ENCODE results near the gene LRRTM1.

The LRRTM1 gene

DNA sequence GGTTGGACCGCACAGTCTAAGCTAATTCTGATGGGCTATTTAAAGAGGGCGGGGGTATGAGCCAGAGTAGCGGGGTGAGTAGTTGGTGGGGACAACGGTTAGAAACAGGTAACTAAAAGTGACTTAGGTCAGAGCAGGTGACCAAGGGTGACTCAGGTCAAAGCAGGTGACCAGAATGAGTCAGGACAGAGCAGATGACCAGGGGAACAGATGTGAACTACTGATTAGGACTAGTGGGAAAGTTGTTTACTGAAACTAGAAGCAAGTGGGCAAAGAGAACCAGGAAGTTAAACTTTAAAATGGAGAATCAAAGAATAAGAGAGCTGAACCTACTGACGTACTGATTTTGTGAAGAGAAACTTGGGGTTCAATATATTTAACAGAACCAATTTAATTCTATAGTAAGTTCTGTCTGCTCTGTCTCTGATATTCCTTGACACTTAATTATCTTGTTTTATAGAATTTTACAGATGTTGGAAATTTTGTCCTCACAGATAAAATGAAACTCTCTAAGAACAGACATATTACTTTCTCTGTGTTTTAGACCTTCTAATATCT is 7.8 kb upstream of the LRRTM1 start:
- DNase-seq = no peak
- Histone ChIP-seq H3K79me2 (ENCODE audit: insufficient read depth, low read length) (no peaks in the 10 kb centered on the region), H3K36me3 (ENCODE audit: insufficient read depth, low read length) (no peaks in the 10 kb centered on the region), H3K4me1 (ENCODE audit: insufficient read depth, low read length) (no peaks in the 10 kb centered on the region), H3K4me3 (ENCODE audit: low read depth in 1 of 2, low read length in 2 of 2) (no peak overlapping the region), H3K27ac (ENCODE audit: low read length) (no peak overlapping the region), H3K9me3 (ENCODE audit: insufficient read depth, low read length, severe bottlenecking) (no peaks in the 10 kb centered on the region), H3K4me2 (ENCODE audit: insufficient read depth, low read length) (no peak overlapping the region), H3K27me3 (ENCODE audit: insufficient read depth, low read length, poor library complexity) (no peaks in the 10 kb centered on the region), H4K20me1 (ENCODE audit: insufficient read depth, low read length) (no peaks in the 10 kb centered on the region), H3K9ac (ENCODE audit: low read depth, low read length) (no peak overlapping the region), H2AFZ (ENCODE audit: low read depth, low read length) (no peak overlapping the region)
- no peak for ATAC-seq (ENCODE audit: insufficient read depth, low read depth)
- no peak for TF ChIP-seq EZH2 (IDR thresholded peaks at IDR 0.05; ENCODE audit: borderline replicate concordance, low read depth, low read length, severe bottlenecking)
- TF ChIP-seq, protein P1, sequence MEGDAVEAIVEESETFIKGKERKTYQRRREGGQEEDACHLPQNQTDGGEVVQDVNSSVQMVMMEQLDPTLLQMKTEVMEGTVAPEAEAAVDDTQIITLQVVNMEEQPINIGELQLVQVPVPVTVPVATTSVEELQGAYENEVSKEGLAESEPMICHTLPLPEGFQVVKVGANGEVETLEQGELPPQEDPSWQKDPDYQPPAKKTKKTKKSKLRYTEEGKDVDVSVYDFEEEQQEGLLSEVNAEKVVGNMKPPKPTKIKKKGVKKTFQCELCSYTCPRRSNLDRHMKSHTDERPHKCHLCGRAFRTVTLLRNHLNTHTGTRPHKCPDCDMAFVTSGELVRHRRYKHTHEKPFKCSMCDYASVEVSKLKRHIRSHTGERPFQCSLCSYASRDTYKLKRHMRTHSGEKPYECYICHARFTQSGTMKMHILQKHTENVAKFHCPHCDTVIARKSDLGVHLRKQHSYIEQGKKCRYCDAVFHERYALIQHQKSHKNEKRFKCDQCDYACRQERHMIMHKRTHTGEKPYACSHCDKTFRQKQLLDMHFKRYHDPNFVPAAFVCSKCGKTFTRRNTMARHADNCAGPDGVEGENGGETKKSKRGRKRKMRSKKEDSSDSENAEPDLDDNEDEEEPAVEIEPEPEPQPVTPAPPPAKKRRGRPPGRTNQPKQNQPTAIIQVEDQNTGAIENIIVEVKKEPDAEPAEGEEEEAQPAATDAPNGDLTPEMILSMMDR (IDR thresholded peaks at IDR 0.05; ENCODE audit: borderline replicate concordance, extremely low read depth, low read length, poor library complexity, severe bottlenecking) = no peak

DNA sequence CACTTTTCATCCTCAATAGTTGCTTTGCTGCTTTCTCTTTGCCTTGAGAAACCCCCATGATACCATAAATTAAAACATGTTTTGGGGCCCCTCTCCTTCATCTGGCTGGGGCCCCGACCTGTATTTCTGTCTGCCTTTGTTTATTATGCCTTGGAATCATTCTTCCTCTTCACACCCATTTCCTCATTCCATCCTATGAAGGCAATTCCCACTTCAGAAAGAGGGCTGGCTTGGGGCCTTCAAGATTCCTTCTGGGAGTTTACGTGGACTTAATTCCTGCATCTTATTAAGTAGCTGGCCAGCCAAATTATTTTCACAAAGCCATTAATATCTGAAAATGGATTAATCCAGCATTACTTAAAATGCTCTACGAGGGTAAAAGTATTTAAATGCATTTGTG is 6.8 kb upstream of the LRRTM1 start:
- Histone ChIP-seq H3K36me3 (ENCODE audit: insufficient read depth, low read length) (no peaks in the 10 kb centered on the region), H3K4me3 (ENCODE audit: low read depth in 1 of 2, low read length in 2 of 2) (no peak overlapping the region), H3K4me1 (ENCODE audit: insufficient read depth, low read length) (no peaks in the 10 kb centered on the region), H3K27ac (ENCODE audit: low read length) (no peak overlapping the region), H4K20me1 (ENCODE audit: insufficient read depth, low read length) (no peaks in the 10 kb centered on the region), H3K79me2 (ENCODE audit: insufficient read depth, low read length) (no peaks in the 10 kb centered on the region), H3K9ac (ENCODE audit: low read depth, low read length) (no peak overlapping the region), H3K27me3 (ENCODE audit: insufficient read depth, low read length, poor library complexity) (no peaks in the 10 kb centered on the region), H3K4me2 (ENCODE audit: insufficient read depth, low read length) (no peak overlapping the region), H3K9me3 (ENCODE audit: insufficient read depth, low read length, severe bottlenecking) (no peaks in the 10 kb centered on the region), H2AFZ (ENCODE audit: low read depth, low read length) (no peak overlapping the region)
- no peak for ATAC-seq (ENCODE audit: insufficient read depth, low read depth)
- DNase-seq = no peak
- TF ChIP-seq, protein P1 (IDR thresholded peaks at IDR 0.05; ENCODE audit: borderline replicate concordance, extremely low read depth, low read length, poor library complexity, severe bottlenecking) = no peak
- TF ChIP-seq EZH2 (IDR thresholded peaks at IDR 0.05; ENCODE audit: borderline replicate concordance, low read depth, low read length, severe bottlenecking) = no peak

DNA sequence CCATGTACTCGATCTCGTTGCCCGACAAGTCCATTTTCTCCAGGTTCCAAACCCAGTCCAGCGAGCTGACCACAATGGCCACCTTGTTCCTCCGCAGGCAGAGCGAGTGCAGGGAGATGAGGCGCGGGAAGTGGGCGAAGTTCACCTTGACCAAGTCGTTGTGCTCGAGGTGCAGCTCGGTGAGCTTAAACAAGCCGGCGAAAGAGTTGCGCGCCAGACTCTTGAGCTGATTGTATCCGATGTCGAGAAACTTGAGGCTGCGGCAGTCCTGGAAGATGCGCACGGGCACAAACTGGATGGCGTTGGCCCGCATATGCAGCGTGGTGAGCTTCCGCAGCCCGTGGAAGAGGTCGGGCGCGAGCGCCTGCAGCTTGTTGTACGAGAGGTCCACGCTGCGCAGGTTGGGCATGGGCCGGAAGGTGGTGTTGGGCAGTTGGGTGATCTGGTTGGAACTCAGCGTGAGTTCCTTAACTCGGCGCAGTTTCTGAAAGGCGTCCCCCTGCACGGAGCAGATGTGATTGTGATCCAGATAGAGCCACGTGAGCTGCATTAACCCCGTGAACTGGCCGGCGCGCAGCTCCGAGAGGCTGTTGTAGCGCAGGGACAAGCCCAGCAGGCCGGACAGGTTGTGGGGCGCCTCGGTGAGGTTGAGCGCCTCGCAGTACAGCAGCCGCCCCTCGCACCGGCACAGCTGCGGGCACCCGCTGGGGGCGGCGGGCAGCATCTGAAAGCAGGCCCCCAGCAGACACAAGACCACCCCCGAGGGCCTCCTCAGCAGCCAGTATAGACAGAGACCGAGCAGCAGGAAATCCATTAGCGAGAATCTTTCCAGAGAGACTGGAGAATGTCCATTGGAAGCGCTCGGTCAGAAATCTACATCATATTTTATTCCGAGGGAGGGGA is 1.3 kb downstream of the LRRTM1 start:
- H4K20me1 ChIP-seq (ENCODE audit: insufficient read depth, low read length) = no peaks in the 10 kb centered on the region
- H3K79me2 ChIP-seq (ENCODE audit: insufficient read depth, low read length) = no peaks in the 10 kb centered on the region
- no peak overlapping the region for H3K4me2 ChIP-seq (ENCODE audit: insufficient read depth, low read length)
- H3K9me3 ChIP-seq (ENCODE audit: insufficient read depth, low read length, severe bottlenecking) = peaks cover 10% of the 10 kb centered on the region
- TF ChIP-seq EZH2 (IDR thresholded peaks at IDR 0.05; ENCODE audit: borderline replicate concordance, low read depth, low read length, severe bottlenecking) = no peak
- TF ChIP-seq, protein P1 (IDR thresholded peaks at IDR 0.05; ENCODE audit: borderline replicate concordance, extremely low read depth, low read length, poor library complexity, severe bottlenecking) = no peak
- DNase-seq = no peak
- no peaks in the 10 kb centered on the region for H3K27me3 ChIP-seq (ENCODE audit: insufficient read depth, low read length, poor library complexity)
- no peak overlapping the region for H3K9ac ChIP-seq (ENCODE audit: low read depth, low read length)
- H3K4me3 ChIP-seq (ENCODE audit: low read depth in 1 of 2, low read length in 2 of 2) = no peak overlapping the region
- H2AFZ ChIP-seq (ENCODE audit: low read depth, low read length) = no peak overlapping the region
- no peak for ATAC-seq (ENCODE audit: insufficient read depth, low read depth)
- H3K36me3 ChIP-seq (ENCODE audit: insufficient read depth, low read length) = no peaks in the 10 kb centered on the region
- H3K27ac ChIP-seq (ENCODE audit: low read length) = no peak overlapping the region
- H3K4me1 ChIP-seq (ENCODE audit: insufficient read depth, low read length) = no peaks in the 10 kb centered on the region

Data from DND-41 (cell line).